Measurements from ENCODE around the gene COG7.

COG7 gene

GRCh38 chr16:23476289-23476688 is 23.3 kb upstream of the COG7 start:
- H3K4me3 ChIP-seq (IDR thresholded peaks at IDR 0.05; ENCODE audit: insufficient read depth, low read depth, low read length) = no peak overlapping the region
- no peak overlapping the region for H3K4me2 ChIP-seq
- no peak for TF ChIP-seq CTCF (conservative IDR thresholded peaks at IDR 0.05; ENCODE audit: low read depth, low read length)
- H2AFZ ChIP-seq (ENCODE audit: low read depth) = no peak overlapping the region
- H3K27me3 ChIP-seq (ENCODE audit: insufficient read depth, low read depth) = no peaks in the 10 kb centered on the region
- H3K4me1 ChIP-seq (ENCODE audit: low read depth, poor library complexity, severe bottlenecking) = no peaks in the 10 kb centered on the region
- H3K9ac ChIP-seq = no peak overlapping the region
- peaks cover 12% of the 10 kb centered on the region; the same call in 1 of the 2 replicates for H3K36me3 ChIP-seq (ENCODE audit: insufficient read depth)
- no peaks in the 10 kb centered on the region for H4K20me1 ChIP-seq (ENCODE audit: insufficient read depth)
- H3K79me2 ChIP-seq (ENCODE audit: insufficient read depth, low read depth) = no peaks in the 10 kb centered on the region
- no peak overlapping the region for H3K27ac ChIP-seq

- no peaks in the 10 kb centered on the region for H4K20me1 ChIP-seq (ENCODE audit: insufficient read depth)
- no peak overlapping the region for H3K4me3 ChIP-seq (IDR thresholded peaks at IDR 0.05; ENCODE audit: insufficient read depth, low read depth, low read length)
- peaks cover 9% of the 10 kb centered on the region for H3K4me1 ChIP-seq (ENCODE audit: low read depth, poor library complexity, severe bottlenecking)
- H3K27ac ChIP-seq = no peak overlapping the region
- no peaks in the 10 kb centered on the region for H3K27me3 ChIP-seq (ENCODE audit: insufficient read depth, low read depth)
- TF ChIP-seq CTCF (conservative IDR thresholded peaks at IDR 0.05; ENCODE audit: low read depth, low read length) = no peak
- no peak overlapping the region for H3K9ac ChIP-seq
- H2AFZ ChIP-seq (ENCODE audit: low read depth) = no peak overlapping the region
- H3K4me2 ChIP-seq = no peak overlapping the region
- H3K79me2 ChIP-seq (ENCODE audit: insufficient read depth, low read depth) = no peaks in the 10 kb centered on the region
- peaks cover 7% of the 10 kb centered on the region; the same call in 1 of the 2 replicates for H3K36me3 ChIP-seq (ENCODE audit: insufficient read depth)
These were observed 16.8 kb upstream of the COG7 start for GRCh38 chr16:23469814-23470213.

DNA sequence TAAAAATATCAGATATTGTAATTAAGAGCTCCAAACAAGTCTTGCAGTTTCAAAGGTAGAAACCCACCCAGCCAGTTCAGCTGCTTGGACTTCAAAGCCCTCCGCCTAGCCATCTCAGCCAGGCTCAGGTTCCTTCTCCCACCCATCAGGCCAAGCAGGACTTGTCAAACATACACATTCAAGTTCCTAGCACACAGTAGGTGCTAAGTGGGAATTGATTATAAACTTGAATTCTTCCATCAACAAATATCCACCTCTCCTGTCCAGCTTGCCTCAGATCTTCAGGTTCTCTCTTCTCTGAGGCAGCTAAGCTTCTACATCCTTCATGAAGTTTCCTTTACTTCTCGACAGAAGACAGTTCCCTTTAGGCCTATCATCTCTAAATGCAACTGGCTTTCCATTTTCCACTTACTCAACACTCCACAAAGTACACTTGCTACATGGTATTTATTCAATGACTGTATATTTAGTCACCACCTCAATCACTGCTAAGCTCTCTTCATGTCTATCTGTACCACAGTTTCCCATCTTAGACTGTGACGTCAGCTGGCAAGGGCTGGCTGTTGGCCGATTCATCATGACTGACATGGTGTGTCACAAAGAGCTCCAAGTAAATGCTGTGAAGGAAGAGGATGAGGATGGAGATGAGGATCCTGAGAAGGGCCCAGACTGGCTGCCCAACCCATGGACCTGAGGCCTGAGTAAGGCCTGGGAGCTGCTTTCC is 13.3 kb upstream of the COG7 start:
- H3K4me3 ChIP-seq (IDR thresholded peaks at IDR 0.05; ENCODE audit: insufficient read depth, low read depth, low read length) = no peak overlapping the region
- no peak for TF ChIP-seq CTCF (conservative IDR thresholded peaks at IDR 0.05; ENCODE audit: low read depth, low read length)
- H3K36me3 ChIP-seq (ENCODE audit: insufficient read depth) = peaks cover 4% of the 10 kb centered on the region; the same call in 1 of the 2 replicates
- no peak overlapping the region for H3K27ac ChIP-seq
- H3K27me3 ChIP-seq (ENCODE audit: insufficient read depth, low read depth) = no peaks in the 10 kb centered on the region
- no peak overlapping the region for H3K4me2 ChIP-seq
- H4K20me1 ChIP-seq (ENCODE audit: insufficient read depth) = no peaks in the 10 kb centered on the region
- no peaks in the 10 kb centered on the region for H3K79me2 ChIP-seq (ENCODE audit: insufficient read depth, low read depth)
- H2AFZ ChIP-seq (ENCODE audit: low read depth) = no peak overlapping the region
- H3K4me1 ChIP-seq (ENCODE audit: low read depth, poor library complexity, severe bottlenecking) = peaks cover 9% of the 10 kb centered on the region
- H3K9ac ChIP-seq = no peak overlapping the region

GRCh38 chr16:23465179-23465578 is 12.2 kb upstream of the COG7 start:
- no peak overlapping the region for H2AFZ ChIP-seq (ENCODE audit: low read depth)
- H3K27ac ChIP-seq = no peak overlapping the region
- H3K36me3 ChIP-seq (ENCODE audit: insufficient read depth) = peaks cover 4% of the 10 kb centered on the region; the same call in 1 of the 2 replicates
- no peaks in the 10 kb centered on the region for H3K79me2 ChIP-seq (ENCODE audit: insufficient read depth, low read depth)
- H3K9ac ChIP-seq = no peak overlapping the region
- H3K4me2 ChIP-seq = no peak overlapping the region
- no peaks in the 10 kb centered on the region for H3K27me3 ChIP-seq (ENCODE audit: insufficient read depth, low read depth)
- peaks cover 5% of the 10 kb centered on the region for H3K4me1 ChIP-seq (ENCODE audit: low read depth, poor library complexity, severe bottlenecking)
- no peak for TF ChIP-seq CTCF (conservative IDR thresholded peaks at IDR 0.05; ENCODE audit: low read depth, low read length)
- no peaks in the 10 kb centered on the region for H4K20me1 ChIP-seq (ENCODE audit: insufficient read depth)
- no peak overlapping the region for H3K4me3 ChIP-seq (IDR thresholded peaks at IDR 0.05; ENCODE audit: insufficient read depth, low read depth, low read length)
